Measurements from ENCODE around the gene KRTAP21-1. TPM values are rescaled to one million over a fixed set of nuclear protein-coding genes. Genes with fewer than 3 reads are reported as not detected.

Gene KRTAP21-1
- polyA plus RNA-seq, 1 donor from 2014 or later = not detected

DNA sequence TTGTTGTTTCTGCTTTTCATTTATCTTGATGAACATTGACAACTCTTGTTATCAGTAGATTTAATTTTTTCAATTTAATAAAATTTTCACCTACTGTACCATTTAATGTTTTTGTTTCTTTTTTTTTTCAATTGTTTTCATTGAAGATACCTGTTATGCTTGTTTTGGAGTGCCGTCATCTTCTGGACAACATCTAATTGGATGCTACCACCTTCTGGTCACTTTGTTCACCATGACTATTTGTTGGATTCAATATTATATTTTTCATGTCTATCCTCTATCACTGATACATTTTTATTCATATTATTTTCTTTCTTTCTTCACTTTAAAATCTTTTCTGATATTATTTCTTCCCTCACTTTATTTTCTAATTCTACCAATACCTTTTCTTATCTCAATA, 22.2 kb downstream of the KRTAP21-1 start:
- Histone ChIP-seq H3K9me2 (ENCODE audit: insufficient read depth, low read length) (no peaks in the 10 kb centered on the region), H3K4me2 (ENCODE audit: low read length) (no peak overlapping the region), H3K9me3 (ENCODE audit: low read length) (no peaks in the 10 kb centered on the region), H3F3A (ENCODE audit: insufficient read depth, low read length, poor library complexity, severe bottlenecking) (no peaks in the 10 kb centered on the region), H3K9ac (ENCODE audit: low read length) (no peak overlapping the region), H3K36me3 (ENCODE audit: insufficient read depth, low read length) (no peaks in the 10 kb centered on the region), H3K79me2 (replicated peaks; ENCODE audit: insufficient read depth, low read length) (no peaks in the 10 kb centered on the region), H3K4me3 (ENCODE audit: low read length) (no peak overlapping the region), H4K20me1 (ENCODE audit: insufficient read depth) (no peaks in the 10 kb centered on the region), H3K27me3 (ENCODE audit: insufficient read depth, low read depth, low read length) (no peaks in the 10 kb centered on the region), H2AFZ (ENCODE audit: low read depth, low read length) (no peak overlapping the region), H3K27ac (ENCODE audit: low read length) (no peak overlapping the region)
- no peak for TF ChIP-seq CTCF (IDR thresholded peaks at IDR 0.05; ENCODE audit: poor library complexity, severe bottlenecking)
- TF ChIP-seq MXI1 (conservative IDR thresholded peaks at IDR 0.05; ENCODE audit: poor library complexity, severe bottlenecking) = no peak
- TF ChIP-seq EP300 (conservative IDR thresholded peaks at IDR 0.05; ENCODE audit: poor library complexity, severe bottlenecking) = no peak

DNA sequence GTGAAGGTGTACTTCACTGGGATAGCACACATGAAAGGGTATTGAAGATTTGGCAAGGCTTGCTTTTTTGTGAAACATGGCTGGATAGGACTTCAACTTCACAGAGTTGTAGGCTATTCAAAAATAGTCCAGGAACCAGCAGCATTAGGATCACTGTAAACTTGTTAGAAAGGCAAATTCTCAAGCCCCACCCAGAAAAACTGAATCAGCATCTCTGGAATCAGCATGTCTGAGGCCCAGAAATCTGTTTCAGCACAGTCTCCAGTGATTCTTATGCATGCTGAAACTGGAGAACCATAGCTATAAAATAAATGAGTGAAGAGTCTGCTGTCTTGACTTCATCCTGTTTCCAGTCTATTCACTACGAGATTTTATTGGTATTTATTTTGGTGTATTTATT, 28.5 kb downstream of the KRTAP21-1 start:
- Histone ChIP-seq H3K9me2 (ENCODE audit: insufficient read depth, low read length) (no peaks in the 10 kb centered on the region), H3K4me2 (ENCODE audit: low read length) (no peak overlapping the region), H3F3A (ENCODE audit: insufficient read depth, low read length, poor library complexity, severe bottlenecking) (no peaks in the 10 kb centered on the region), H3K27me3 (ENCODE audit: insufficient read depth, low read depth, low read length) (no peaks in the 10 kb centered on the region), H3K79me2 (replicated peaks; ENCODE audit: insufficient read depth, low read length) (no peaks in the 10 kb centered on the region), H3K9ac (ENCODE audit: low read length) (no peak overlapping the region), H2AFZ (ENCODE audit: low read depth, low read length) (no peak overlapping the region), H3K9me3 (ENCODE audit: low read length) (no peaks in the 10 kb centered on the region), H3K36me3 (ENCODE audit: insufficient read depth, low read length) (no peaks in the 10 kb centered on the region), H3K4me3 (ENCODE audit: low read length) (no peak overlapping the region), H4K20me1 (ENCODE audit: insufficient read depth) (no peaks in the 10 kb centered on the region), H3K27ac (ENCODE audit: low read length) (no peak overlapping the region)
- TF ChIP-seq MXI1 (conservative IDR thresholded peaks at IDR 0.05; ENCODE audit: poor library complexity, severe bottlenecking) (no peak), EP300 (conservative IDR thresholded peaks at IDR 0.05; ENCODE audit: poor library complexity, severe bottlenecking) (no peak), SMC3 (conservative IDR thresholded peaks at IDR 0.05; ENCODE audit: poor library complexity) (no peak), TAF1 (IDR thresholded peaks at IDR 0.05; ENCODE audit: low read depth) (no peak), REST (IDR thresholded peaks at IDR 0.05; ENCODE audit: borderline replicate concordance) (no peak), EZH2 (IDR thresholded peaks at IDR 0.05; ENCODE audit: borderline replicate concordance, insufficient read depth, low read length, poor library complexity, severe bottlenecking) (no peak), RAD21 (conservative IDR thresholded peaks at IDR 0.05) (no peak), POLR2AphosphoS5 (IDR thresholded peaks at IDR 0.05) (no peak)

- no peak overlapping the region for H3K9ac ChIP-seq (ENCODE audit: low read length)
- H3K4me2 ChIP-seq (ENCODE audit: low read length) = no peak overlapping the region
- no peaks in the 10 kb centered on the region for H3K9me3 ChIP-seq (ENCODE audit: low read length)
- no peaks in the 10 kb centered on the region for H4K20me1 ChIP-seq (ENCODE audit: insufficient read depth)
- no peak for TF ChIP-seq RAD21 (conservative IDR thresholded peaks at IDR 0.05)
- TF ChIP-seq REST (IDR thresholded peaks at IDR 0.05; ENCODE audit: borderline replicate concordance) = no peak
- TF ChIP-seq EP300 (conservative IDR thresholded peaks at IDR 0.05; ENCODE audit: poor library complexity, severe bottlenecking) = no peak
- TF ChIP-seq TAF1 (IDR thresholded peaks at IDR 0.05; ENCODE audit: low read depth) = no peak
- no peak for TF ChIP-seq EZH2 (IDR thresholded peaks at IDR 0.05; ENCODE audit: borderline replicate concordance, insufficient read depth, low read length, poor library complexity, severe bottlenecking)
- TF ChIP-seq CTCF (IDR thresholded peaks at IDR 0.05; ENCODE audit: poor library complexity, severe bottlenecking) = no peak
- H3K9me2 ChIP-seq (ENCODE audit: insufficient read depth, low read length) = no peaks in the 10 kb centered on the region
- H3K79me2 ChIP-seq (replicated peaks; ENCODE audit: insufficient read depth, low read length) = no peaks in the 10 kb centered on the region
- H3K27me3 ChIP-seq (ENCODE audit: insufficient read depth, low read depth, low read length) = no peaks in the 10 kb centered on the region
- H3K36me3 ChIP-seq (ENCODE audit: insufficient read depth, low read length) = no peaks in the 10 kb centered on the region
- H3F3A ChIP-seq (ENCODE audit: insufficient read depth, low read length, poor library complexity, severe bottlenecking) = no peaks in the 10 kb centered on the region
- no peak overlapping the region for H2AFZ ChIP-seq (ENCODE audit: low read depth, low read length)
- no peak overlapping the region for H3K4me3 ChIP-seq (ENCODE audit: low read length)
- H3K27ac ChIP-seq (ENCODE audit: low read length) = no peak overlapping the region
These were observed 35.8 kb downstream of the KRTAP21-1 start for GRCh38 chr21:30719401-30719800.
